HG03045 (cell line): ENCODE results near the gene MMP17.

Source experiments
- ATAC-seq: cut with Tn5 transposase; IDR thresholded peaks from one replicate; pipeline ENCODE4 v1.9.1; 2021; ENCODE audit warnings: mild to moderate bottlenecking, moderate library complexity; ENCODE audit not compliant: unreplicated experiment

The MMP17 gene

DNA sequence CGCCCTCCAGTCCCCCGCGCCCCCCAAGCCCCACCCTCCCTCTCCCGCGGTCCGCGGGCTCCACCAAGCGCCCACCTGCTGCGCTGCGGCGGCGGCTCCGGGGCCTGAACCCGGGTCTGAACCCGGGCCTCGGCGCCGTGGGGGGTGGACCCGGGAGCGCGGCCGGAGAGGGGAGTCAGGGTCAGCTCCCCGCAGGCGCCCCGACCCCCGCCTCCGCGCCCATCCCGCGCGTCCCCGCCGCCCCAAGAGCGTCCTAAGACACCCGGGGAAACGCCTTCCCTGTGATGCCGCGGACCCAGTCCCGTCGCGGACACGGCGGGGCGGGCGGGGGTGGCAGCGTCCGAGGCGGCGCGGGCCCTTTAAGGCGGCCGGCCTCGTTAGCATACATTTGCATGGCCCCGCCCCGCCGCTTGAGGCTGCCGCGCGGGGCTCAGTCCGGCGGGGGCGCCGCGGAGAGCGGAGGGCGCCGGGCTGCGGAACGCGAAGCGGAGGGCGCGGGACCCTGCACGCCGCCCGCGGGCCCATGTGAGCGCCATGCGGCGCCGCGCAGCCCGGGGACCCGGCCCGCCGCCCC, at the start of gene MMP17:
MMP17 (plus strand) TSS at position 433 of the 574 bp plus-strand sequence; CDS start at position 535, 102 bp downstream.
- no peak for ATAC-seq

DNA sequence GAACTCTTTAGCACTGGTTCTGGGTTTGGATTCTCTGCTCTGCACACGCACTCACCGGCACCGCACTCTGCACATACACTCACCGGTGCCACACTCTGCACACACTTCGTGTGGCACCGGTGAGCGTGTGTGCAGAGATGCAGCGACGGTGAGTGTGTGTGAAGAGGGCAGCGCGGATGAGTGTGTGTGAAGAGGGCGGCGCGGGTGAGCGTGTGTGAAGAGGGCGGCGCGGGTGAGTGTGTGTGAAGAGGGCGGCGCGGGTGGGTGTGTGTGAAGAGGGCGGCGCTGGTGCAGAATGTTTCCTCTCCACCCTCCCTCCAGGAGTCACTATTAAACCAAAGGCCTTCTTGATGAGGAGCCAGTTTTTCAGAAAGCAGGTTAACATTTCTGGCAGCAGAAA, 49.2 kb upstream of the MMP17 start:
- no peak for ATAC-seq

DNA sequence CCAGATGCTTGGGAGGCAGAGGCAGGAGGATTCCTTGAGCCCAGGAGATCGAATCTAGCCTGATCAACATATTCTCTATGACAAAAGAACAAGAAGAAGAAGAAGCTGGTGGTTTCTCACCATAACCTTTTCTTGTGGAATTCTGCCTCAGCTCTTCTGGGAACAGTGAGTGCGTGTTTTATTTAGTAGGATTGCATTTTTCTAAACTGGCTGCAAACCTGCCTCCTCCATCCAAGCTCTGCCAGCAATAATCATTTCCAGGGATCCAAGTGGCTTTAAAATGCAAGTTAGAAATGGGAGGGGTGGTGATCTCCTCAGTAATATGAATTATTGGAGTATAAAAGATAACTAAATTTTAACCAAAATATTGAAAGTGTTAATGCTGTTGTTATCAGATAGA, 46.1 kb upstream of the MMP17 start:
- no peak for ATAC-seq

DNA sequence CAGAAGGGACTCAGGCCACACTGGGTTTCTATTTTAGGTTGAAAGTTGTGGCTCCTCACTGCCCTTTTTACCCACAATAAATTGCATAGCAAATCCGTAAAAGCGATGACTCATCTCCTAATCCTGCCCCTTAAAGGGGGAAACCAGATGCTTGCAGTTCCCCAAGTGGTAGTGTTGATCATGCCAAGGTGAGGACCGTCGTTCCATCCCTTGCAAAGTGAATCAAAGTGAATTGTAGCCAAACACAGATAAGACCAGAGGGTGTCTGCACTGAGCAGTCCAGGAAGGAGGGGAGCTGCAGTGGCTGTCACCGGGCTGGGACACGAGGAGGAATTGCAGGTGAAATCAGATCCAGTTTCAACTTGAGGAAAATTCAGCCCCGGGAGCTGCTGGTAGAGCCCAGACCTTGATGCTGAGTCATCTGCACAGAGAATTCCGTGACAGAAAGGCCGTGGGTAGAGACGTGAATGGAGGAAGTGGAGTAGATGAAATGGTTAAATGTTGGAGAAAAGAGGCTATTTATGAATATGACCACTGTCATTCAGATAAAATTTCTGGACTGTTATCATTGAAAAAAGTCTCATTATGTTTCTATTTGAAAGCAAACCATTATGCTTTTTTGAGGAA, 44.2 kb upstream of the MMP17 start:
- no peak for ATAC-seq

DNA sequence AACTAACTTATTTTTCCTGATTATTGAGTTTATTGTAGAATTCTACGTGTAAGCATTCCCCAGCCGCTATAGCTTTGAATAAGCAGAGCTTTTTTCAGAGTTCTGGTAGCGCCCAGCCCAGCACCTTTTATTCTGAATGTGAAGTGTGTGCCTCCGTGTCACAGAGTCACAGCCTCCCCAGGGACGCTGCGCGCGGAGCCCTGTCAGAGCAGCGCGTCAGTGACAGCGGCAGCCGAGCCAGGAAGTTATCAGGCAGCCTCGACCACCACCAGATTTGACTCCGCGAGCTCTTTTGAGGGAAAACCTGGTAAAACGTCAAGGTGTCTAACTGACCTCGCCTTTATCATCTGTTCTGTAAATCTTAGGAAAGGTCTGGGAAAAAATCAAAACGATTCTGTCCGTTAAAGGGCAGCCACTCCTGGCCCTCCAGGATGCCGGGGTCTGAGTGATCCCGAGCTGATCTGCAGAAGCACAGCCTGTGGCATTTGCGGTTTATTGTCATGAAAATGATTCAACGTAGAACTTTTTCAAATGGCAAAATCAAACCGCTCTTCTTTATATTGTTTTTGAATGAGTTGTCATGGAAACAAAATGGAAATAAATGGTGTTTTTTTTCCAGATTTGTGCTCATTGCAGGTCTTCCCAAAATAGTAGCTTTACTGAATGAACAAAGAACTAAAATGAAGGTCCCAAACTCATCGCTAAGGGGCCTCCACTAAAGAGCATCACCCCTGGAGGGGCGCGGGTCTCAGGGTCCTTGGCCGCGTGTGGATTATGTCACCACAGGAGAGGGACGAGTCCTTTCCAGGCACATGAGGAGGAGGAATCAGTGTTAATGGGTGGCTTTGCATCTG, 43.1 kb upstream of the MMP17 start:
- no peak for ATAC-seq

DNA sequence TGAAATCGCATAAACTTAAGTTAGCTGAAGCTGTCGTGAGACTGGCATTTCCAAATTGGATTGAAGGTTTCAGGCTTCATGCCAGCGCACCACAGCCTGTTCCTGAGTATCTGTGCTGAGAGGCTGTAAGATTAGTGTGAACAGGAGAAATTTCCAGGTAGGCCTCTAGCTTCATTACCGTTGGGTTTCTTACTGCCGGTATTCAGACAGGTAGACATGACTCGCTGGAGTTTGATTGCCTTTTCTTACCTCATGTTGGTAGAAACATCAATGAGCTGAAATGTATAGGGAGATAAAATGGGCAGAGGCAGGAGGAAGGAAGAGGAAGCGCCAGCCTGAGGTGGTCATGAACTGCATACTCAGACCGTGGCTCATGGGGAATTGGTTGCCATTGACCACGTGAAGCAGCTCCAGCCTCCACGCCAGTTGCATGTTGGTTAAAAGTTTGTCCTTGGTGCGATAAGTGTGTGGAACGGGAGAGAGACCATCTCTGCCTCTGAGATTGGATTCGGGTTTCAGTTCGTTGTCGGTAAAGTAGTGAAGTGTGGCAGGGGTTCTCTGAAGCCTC, 42.3 kb upstream of the MMP17 start:
- ATAC-seq, result no peak

DNA sequence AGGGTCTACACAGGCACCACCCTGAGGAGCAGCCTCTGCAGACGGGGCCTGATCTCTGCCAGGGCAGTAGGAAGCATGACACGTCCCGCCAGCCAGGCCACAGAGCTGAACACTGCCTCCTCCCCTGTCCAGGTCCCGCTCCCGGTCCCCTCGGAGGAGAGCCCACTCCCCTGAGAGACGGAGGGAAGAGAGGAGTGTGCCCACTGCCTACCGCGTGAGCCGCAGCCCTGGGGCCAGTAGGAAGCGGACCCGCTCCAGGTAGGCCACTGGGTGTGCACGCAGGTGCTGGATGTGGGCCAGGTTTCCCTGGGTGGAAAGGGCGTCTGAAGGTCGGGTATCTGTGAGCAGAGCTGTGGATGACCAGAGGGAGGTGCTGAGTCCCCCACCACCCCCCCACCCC, 41.9 kb upstream of the MMP17 start:
- no peak for ATAC-seq

DNA sequence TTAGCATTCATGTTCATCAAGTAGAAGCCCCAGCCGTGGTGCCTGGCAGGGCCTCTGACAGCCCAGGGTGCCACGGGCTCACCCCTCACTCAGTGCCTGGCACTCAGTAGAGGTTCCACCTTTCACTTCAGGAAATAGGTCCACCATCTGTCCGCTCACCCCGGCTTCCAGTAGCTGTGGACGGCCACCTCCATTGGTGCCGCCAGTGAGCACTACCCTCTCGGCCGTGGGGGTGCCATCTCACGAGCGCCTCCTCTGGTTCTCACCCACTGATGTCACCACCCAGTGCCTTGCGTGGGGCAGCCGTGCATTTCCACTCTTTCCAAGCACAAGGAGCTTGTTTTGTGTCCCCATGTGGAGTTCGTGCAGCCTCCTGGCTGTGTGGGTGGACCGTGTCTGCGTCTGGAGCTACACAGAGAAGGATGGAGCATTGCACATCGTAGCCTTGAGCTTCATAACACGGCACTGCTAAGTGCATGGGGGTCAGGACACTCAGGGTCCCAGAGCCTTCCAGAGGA, 41.0 kb upstream of the MMP17 start:
- ATAC-seq, result no peak

DNA sequence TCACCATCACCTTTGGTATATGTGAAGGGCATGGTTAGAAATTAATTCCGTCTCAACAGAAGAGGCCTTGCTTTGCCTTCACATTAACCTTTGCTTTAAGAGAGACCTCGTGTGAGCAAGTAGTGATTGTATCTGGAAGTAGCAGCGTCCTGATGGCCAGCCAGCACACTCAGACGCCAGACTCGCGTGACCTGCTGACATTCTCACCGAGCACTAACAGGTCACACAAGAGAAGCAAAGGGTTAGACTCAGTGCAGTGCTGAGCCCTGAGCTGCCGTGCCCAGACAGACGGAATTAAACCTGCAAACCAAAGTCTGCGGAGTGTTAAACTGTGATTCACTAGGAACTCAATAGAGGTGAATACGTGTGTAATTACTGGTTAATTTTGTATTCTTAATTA, 40.1 kb upstream of the MMP17 start:
- no peak for ATAC-seq

DNA sequence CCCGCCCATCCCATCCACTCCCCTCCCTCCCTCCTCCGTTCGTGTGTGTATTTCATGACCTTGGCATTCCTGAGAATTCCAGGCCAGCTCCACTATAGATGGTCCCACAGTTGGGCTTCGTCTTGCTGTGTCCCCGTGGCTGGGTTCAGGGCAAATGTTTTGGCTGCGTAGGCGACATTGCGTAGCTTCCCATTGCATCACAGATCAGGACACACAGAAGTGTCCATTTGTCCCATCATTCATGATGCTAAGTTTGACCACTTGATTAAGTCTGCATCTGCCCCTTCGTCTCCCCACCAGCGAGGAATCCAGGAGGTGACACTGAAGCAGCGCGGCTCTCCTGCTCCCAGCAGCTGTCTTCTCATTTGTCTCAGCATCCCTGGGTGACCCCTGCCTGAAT, 38.6 kb upstream of the MMP17 start:
- ATAC-seq, result no peak

DNA sequence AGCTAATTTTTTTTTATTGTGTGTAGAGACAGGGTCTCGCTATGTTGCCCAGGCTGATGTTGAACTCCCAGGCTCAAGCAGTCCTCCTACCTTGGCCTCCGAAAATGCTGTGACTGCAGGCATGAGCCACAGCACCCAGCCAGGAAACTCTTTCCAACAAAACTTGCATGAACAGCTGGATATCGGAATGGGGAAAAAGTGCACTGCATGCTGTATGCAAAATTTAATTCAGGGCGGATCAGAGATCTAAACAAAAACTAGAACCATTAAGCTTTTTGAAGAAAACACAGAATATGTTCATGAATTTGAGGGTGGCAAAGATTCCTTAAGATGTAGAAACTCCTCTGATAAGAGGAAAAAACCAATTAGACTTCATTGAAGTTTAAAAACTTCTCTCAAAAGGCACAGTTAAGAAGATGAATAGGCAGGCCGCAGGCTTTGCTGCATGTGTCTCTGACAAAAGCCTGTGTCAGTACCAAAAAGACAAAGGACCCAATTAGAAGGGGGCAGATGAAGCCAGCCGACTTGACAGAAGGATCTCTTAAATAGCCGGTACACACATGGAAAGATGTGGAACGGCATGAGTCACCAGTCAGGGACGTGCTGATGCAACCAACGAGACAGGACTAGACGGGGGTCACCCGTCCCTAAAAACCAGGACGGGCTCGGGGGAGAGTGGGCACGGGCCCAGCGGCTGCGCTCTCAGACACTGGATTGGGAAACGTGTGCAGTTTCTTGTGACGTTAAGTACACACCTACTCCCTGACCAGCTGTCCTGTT, 34.8 kb upstream of the MMP17 start:
- no peak for ATAC-seq

DNA sequence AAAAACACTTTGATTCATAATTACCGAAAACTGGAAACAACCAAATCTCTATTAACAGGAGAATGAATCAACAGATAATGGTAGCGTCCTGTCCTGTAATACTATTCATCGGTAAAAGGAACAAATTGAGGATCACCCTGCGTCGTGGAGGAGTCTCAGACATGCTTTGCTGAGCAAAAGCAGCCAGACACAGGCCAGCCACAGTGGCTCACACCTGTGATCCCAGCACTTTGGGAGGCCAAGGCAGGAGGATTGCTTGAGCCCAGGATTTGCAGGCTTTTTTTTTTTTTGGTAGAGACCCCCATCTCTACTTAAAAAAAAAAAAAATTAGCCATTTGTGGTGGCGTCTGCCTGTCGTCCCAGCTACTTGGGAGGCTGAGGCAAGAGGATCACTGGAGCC, 34.1 kb upstream of the MMP17 start:
- no peak for ATAC-seq

DNA sequence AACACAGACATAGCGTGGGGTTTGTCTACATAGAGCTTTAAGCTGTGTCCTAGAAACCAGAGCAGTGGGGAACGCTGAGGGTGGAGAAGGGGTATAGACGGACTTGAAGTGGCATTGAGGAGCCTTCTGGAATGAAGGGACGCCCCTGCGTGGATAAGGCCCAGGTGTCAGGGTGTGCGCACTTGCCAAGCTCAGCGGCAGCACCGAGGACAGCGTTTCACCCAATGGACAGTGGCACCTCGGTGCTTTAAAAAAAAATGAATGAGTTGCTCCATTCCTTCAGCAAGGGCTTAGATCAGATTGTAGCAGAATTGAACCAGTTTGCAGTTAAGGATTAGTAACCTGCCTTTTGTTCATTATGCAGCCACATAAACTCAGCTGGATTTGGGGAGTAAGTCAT, 33.6 kb upstream of the MMP17 start:
- no peak for ATAC-seq

DNA sequence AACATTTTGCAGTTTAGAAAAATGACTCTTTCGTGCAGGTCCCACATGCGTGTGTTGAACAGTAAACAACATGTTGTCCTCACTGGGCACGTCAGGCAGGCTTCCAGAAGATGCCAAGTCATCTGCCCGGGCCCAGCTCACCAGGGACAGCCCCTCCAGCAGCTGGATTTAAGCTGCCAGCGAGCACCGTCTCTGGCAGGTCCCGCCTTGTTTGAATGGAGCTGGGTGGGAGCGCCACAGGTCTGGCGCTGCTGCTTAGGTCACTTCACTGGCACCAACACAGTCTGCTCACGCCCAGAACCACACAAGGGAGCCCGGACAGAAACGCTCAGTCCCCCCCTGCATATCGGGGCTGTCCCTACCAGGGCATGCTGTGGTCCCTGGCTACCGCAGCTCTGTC, 33.1 kb upstream of the MMP17 start:
- ATAC-seq, result no peak

DNA sequence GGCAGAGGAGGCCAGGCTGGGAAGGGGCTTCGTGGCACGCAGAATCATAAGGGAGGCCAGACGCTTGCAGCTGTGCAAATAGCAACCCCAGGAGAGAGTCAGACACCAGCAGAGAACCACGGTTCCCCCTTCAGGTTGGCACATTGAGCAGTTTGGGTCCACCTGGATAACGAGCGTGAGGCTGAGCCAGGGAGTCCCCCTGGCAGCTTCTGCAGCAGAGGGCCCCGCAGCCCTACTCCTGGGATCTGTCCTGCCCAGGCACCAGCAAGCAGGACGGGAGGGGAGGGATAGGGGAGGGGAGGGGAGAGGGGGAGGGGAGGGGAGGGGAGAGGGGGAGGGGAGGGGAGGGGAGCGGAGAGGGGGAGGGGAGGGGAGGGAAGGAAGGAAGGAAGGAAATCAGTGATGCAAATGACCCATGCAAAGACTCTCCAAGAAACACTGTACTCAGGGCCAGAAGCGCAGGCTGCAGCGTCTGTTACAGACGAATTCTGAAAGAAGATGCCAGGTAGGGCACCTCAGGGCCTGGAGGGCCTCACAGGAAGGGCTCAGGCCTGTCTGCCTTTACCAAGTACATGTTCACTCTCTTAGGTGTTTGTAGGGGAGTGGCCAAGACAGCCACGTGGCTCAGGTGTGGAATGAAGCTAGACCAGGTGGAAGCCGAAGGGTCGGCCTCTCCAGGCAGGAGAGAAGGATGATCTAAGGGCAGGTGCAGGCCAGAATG, 32.3 kb upstream of the MMP17 start:
- no peak for ATAC-seq

DNA sequence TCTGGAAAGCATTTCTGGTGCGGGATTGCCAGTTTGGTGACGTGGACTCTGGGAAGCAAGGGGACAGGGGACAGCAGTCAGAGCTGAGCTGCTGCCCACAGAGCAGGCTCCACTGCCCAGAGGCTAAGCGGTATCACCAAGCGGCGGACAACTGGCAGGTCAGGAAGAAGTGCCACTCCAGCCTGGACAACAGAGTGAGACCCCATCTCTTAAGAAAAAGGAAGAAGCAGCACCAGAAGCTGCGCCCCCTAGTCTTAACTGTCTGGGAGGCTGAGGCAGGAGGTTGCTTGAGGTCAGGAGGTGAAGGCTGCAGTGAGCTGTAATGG, 31.8 kb upstream of the MMP17 start:
- ATAC-seq, result no peak

DNA sequence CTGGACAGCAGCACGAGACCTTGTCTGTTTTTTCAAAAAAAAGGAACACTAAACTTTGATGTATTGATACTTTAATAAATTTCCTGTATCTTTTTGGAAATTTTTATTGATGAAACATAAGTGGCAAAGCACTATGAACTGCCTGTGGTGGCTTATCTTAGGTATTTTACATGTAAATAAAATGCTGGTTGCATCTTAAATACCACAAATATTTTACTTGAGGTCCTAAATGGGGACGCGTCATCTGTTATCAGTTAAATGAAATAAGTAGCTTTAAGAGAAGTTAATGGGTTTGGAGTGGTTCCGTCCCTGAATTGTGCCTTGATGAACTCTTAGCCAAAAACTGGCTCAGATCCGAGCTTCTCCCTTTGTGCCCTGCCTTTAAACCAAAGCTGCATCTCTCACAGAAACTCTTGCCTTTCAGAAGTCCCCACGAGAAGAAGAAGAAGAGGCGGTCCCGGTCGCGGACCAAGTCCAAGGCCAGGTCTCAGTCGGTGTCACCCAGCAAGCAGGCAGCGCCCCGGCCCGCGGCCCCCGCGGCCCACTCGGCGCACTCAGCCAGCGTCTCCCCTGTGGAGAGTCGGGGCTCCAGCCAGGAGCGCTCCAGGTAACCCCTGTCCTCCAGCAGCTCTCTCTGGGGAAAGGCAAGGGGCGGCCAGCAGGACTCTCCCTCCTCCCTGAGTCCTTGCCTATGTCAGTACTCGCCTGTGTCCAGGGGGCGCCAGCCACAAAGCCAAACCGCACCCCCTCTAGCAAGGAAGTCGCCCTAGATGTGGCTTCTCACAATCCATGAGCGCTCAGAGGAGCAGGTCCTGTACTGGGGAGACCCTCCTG, 31.2 kb upstream of the MMP17 start:
- no peak for ATAC-seq

DNA sequence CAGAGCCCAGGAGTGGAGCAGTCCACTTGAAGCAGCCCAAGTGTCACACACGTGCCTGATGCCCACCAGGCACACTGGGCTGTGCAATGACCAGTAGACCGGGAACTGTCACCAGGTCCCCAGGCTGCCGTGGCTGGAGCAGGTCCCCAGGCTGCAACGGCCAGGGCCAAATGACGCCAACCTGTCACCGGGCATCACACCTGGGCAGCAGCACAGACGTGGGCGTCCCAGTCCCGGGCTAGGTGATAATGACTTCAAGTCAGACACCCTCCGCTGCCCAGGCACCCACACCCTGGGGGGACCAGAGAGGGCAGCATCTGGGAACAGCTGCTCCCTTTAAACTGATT, 30.6 kb upstream of the MMP17 start:
- ATAC-seq, result no peak

DNA sequence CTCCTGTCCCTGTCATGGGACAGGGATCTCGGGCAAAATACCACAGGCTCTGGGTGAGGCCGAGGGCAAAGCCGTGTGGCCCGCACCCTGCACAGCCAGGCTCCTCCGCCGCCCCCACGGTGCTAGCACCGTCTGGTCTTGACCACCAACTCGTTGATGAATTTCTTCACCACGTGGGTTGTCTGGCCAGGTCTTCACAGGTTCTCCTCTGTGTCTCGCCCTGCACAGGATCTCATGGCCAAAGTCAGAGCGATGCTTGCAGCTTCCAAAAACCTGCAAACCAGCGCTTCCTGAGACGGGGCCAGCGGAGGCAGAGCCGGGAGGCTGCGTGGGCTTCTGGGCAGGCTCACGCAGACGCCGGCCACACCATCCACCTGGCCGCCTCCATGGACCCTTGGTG, 29.0 kb upstream of the MMP17 start:
- ATAC-seq, result no peak
